ENCODE data around the gene GREM1.

Gene GREM1

DNA sequence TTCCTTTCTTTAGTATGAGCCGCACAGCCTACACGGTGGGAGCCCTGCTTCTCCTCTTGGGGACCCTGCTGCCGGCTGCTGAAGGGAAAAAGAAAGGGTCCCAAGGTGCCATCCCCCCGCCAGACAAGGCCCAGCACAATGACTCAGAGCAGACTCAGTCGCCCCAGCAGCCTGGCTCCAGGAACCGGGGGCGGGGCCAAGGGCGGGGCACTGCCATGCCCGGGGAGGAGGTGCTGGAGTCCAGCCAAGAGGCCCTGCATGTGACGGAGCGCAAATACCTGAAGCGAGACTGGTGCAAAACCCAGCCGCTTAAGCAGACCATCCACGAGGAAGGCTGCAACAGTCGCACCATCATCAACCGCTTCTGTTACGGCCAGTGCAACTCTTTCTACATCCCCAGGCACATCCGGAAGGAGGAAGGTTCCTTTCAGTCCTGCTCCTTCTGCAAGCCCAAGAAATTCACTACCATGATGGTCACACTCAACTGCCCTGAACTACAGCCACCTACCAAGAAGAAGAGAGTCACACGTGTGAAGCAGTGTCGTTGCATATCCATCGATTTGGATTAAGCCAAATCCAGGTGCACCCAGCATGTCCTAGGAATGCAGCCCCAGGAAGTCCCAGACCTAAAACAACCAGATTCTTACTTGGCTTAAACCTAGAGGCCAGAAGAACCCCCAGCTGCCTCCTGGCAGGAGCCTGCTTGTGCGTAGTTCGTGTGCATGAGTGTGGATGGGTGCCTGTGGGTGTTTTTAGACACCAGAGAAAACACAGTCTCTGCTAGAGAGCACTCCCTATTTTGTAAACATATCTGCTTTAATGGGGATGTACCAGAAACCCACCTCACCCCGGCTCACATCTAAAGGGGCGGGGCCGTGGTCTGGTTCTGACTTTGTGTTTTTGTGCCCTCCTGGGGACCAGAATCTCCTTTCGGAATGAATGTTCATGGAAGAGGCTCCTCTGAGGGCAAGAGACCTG, 13.2 kb downstream of the GREM1 start:
- no peak for DNase-seq (ENCODE audit: low read depth in 2 of 2, low spot score in 1 of 2)

DNA sequence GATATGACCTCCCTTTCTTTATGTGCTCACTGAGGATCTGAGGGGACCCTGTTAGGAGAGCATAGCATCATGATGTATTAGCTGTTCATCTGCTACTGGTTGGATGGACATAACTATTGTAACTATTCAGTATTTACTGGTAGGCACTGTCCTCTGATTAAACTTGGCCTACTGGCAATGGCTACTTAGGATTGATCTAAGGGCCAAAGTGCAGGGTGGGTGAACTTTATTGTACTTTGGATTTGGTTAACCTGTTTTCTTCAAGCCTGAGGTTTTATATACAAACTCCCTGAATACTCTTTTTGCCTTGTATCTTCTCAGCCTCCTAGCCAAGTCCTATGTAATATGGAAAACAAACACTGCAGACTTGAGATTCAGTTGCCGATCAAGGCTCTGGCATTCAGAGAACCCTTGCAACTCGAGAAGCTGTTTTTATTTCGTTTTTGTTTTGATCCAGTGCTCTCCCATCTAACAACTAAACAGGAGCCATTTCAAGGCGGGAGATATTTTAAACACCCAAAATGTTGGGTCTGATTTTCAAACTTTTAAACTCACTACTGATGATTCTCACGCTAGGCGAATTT, 14.9 kb downstream of the GREM1 start:
- DNase-seq (ENCODE audit: low read depth in 2 of 2, low spot score in 1 of 2) = no peak

DNA sequence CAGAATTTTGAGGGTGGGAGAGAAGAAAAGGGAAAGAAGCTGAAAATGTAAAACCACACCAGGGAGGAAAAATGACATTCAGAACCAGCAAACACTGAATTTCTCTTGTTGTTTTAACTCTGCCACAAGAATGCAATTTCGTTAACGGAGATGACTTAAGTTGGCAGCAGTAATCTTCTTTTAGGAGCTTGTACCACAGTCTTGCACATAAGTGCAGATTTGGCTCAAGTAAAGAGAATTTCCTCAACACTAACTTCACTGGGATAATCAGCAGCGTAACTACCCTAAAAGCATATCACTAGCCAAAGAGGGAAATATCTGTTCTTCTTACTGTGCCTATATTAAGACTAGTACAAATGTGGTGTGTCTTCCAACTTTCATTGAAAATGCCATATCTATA, 15.5 kb downstream of the GREM1 start:
- DNase-seq (ENCODE audit: low read depth in 2 of 2, low spot score in 1 of 2) = no peak

DNA sequence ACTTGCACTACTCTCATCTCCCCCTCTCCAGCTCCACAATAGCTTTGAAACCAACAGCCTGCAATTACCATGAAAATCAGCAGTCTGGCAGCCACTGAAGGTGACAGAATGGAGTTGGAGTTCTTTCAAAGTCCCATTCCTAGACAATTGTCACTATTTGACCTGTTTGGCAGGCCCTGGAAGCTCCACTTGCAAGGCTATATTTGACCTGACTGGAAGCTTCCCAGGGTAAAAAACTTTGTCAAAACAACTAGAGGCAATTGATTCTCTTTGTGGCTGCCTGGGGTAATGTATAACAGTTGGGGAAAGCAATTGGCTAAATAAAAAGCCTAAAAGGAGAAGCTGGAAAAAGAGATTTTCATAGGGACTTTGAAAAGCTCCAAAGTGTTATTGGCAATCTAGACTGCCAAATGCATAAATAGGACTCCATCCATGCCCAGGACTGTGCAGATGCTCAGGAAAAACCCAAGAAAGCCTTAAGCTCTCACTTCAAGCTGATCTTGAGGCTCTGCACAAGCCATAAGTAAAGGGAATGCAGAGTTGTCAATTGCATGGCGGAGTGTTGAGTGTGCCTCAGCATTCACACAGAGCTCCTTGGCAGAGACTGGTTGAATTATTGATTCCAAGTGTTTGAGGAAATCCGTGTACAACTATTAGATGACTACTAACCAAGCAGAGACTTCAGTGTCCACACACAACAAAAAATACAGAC, 18.3 kb downstream of the GREM1 start:
- DNase-seq (ENCODE audit: low read depth in 2 of 2, low spot score in 1 of 2) = no peak

DNA sequence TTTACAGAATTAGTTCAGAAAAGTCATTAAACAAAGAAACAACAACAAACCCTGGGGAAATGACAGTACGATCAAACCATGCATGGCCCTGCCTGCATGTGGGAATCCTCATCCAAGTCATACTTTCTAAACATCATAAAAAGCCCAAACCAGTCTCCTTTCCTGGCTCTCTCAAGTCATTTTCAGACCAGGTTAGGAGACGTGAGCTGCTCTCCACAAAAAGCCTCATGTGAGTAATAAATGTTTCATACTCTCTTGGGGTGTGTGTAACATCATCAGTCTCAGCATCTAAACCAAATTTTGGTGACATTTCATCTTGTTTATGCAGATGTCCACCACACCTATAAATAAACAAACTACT, 18.9 kb downstream of the GREM1 start:
- no peak for DNase-seq (ENCODE audit: low read depth in 2 of 2, low spot score in 1 of 2)

DNA sequence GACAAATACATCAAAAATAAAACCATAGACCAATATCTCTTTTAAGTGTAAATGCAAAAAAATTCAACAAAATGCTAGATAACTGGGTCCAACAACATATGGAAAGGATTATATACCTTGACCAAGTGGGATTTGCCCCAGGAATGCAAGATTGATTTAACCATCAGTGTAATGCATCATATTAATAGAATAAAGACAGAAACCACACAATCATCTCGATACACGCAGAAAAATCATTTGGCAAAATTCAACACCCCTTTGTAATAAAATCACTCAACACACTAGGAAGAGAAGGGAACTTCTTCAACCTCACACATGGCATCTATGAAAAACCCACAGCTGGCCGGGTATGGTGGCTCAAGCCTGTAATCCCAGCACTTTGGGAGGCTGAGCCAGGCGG, 19.5 kb downstream of the GREM1 start:
- DNase-seq (ENCODE audit: low read depth in 2 of 2, low spot score in 1 of 2) = no peak

DNA sequence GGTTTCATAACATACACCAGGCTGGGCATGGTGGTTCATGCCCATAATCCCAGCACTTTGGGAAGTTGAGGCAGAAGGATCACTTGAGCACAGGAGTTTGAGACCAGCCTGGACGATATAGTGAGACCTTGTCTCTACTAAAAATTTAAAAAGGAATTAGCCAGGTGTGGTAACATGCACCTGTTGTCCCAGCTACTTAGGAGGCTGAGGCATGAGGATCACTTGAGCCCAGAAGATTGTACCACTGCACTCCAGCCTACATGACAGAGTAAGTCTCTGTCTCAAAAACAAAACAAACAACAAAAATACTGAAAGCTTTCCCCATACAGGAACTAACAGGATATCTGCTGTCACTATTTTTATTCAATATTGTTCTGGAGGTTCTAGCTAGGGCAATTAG, 20.9 kb downstream of the GREM1 start:
- DNase-seq (ENCODE audit: low read depth in 2 of 2, low spot score in 1 of 2) = no peak

DNA sequence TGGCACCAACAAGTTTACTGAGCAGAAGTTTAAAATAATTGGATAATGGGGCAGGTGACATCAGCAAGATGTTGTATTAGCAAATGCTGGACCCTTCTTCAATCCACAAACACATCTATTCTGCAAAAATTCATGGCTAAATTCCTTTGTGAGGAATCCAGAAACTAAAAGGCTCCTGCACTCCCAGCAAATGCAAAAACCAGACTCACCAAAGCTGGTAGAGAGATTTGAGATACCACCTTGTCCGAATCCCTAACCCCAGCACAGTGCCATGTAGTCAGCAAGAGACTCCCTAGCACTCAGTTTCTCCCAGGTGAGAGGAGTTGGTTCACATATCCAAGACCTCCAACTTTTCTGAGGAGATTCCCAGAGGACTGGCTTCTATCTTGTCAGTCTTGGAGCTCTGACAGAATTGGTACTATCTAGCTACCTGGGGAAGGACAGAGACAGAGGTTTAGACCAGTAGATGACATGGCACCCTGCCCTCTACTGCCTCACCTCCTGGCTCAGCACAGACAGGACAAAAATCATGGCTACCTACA, 21.8 kb downstream of the GREM1 start:
- no peak for DNase-seq (ENCODE audit: low read depth in 2 of 2, low spot score in 1 of 2)

DNA sequence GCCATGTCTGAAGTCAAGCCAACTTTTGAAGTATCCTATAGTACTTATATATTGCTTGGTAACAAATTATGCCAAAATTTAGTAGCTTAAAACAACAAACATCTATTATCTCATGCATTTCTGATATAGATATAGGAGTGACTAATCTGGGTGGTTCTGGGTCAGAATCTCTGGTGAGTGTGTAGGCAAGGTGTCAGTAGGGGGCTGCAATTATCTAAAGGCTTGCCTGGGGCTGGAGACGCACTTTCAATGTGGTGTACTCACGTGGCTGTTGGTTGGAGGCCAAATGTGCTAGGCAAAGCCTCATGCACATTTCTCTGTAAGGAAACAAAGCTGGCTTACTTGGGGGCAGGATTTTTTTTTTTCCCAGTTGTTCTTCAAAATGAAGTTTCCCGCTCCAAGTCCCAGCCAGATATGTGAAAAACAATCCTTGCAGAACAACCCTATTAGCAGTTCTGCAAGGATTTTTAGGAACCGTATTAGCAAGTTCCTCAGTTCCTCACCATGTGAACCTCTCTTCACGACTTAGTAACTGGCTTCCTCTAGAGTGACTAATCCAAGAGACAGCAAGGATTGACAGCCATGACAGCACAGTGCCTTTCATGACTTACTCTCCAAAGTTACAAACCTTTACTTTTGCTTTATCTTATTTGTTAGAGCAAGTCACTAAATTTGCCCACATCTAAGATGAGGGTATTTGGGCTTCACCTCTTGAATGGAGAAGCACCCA, 25.8 kb downstream of the GREM1 start:
- DNase-seq (ENCODE audit: low read depth in 2 of 2, low spot score in 1 of 2) = no peak

DNA sequence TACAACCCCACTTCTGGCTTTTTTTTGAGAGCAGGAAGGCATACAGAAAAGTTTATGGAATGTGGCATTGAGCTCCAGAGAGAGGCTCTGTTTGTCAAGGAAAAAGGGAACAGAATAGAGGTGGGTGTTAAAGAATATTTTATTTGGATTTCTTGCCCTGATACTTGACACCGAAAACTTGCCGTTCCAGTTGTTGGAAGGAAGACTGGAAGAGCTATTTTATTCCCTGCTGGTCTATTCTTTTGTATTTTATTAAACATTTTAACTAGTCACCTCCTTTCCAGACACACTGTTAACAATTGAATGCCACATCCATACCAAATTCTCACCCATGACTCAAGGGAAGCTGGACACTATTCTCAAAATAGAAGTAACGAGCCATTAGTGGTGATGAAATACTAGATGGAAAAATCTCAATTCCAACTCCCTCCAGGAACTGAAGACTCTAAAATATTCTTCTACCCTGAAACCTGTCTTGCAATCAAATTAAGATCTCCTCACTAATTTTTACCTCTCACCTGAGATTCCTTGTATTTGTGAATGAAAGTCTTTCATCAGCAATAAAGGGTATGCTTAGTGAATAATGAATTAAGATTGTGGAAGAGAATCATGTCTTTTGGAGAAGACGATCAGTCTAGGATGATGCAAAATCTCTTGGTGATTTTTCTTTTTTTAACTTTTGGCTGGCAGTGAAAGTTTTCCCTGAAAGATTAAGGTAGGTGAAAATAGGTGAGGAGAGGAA, 28.5 kb downstream of the GREM1 start:
- no peak for DNase-seq (ENCODE audit: low read depth in 2 of 2, low spot score in 1 of 2)

DNA sequence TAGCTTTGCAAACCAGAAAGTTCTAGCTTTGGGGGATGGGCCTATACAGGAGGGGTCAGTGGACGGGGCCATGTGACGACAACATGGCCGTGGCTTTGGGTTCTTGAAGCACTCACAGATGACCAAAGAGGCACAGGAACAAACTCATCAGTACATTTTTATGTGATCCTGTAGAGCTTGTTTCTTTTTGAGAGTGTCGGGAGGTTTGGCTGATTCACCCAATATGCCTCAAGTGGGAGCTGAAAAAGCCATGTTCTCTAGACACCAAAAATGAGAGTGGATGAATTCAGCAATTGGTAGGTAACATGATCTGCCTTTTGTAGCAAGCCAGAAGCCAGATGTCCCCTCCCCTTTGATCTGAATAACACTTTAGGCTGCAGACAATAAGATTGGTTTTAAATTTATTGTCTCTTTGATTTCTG, 30.1 kb downstream of the GREM1 start:
- no peak for DNase-seq (ENCODE audit: low read depth in 2 of 2, low spot score in 1 of 2)

DNA sequence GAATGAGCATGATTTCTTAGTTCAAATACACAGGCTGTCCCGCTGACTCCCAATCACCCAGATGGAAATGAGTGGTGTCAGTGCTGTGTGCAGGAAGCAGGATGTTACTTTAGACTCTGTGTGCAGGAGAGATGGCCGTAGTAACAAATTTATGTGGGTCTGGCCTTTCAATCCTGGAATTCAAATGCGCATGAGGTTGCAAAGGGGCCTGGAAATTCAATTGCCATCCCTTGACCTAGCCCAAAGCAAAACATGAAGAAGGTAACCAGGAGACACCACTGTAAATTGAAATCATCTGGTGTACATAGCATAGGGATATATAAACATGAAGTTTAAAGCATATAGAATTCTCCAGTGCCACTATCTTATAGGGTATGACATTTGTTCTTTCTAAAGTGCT, 33.2 kb downstream of the GREM1 start:
- DNase-seq (ENCODE audit: low read depth in 2 of 2, low spot score in 1 of 2) = no peak

DNA sequence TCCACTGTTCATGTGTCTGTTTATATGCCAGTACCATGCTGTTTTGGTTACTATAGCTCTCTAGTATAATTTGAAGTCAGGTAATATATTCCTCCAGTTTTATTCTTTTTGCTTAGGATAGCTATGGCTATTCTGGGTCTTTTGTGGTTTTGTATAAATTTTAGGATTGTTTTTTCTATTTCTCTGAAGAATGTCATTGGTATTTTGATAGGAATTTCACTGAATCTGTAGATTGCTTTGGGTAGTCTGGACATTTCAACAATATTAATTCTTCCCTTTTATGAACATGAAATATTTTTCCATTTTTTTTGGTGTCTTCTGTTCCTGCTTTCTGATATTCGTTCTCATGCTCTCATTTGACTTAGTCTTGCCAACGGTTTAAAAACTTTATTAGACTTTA, 39.6 kb downstream of the GREM1 start:
- no peak for DNase-seq (ENCODE audit: low read depth in 2 of 2, low spot score in 1 of 2)

DNA sequence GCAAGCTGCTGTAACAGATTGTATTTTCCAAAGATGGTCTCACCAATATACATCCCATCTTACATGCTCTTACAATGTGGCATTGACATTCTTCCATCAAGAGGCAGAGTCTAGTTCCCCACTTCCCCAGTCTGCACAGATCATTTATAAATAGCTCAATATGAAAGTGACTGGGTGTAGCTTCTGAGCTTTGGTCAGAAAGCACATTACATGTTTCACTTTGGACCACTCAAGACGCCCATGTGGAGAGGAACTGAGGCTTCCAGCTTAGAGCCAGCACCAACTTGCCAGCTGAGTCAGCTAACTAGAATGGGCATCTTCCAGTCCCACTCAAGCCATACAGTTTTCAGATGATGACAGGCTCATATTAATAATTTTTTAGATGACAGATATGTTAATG, 45.5 kb downstream of the GREM1 start:
- DNase-seq (ENCODE audit: low read depth in 2 of 2, low spot score in 1 of 2) = no peak

DNA sequence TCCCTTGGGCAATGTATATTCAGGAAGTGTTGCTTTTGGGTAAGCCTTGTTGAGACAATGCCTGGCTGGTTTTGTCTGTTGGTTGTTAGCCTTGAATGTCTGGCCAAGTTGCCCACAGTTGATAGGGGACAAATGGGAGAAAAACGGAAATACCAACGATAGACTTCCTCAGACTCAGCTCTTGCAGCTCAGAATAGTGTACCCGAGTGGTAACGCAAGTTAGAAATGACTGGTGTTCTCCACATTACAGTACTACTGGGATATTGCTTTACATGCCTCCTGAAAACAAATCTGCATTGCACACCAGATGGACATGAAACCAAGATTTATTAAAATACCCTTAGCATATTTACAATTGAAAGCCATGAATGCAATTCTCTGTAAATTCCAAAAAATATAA, 47.4 kb downstream of the GREM1 start:
- DNase-seq (ENCODE audit: low read depth in 2 of 2, low spot score in 1 of 2) = no peak

DNA sequence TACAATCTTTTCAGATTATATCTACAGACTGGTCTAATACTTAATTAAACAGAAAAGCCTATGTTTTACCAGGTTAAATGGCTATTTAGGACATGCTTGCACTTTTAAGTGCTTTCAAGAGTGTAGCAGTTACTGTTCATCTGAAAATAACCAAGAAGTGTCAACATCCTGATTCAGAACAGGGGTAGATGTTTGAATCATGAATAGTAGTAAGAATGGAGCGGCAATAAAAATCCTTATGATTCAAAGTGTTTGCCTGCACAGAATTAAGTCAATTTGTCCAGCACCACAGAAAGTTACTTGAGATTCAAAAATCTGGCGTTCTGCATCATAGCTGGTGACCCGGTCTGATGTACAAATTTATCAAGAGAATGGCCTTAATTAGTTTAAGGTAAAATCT, 48.3 kb downstream of the GREM1 start:
- no peak for DNase-seq (ENCODE audit: low read depth in 2 of 2, low spot score in 1 of 2)

DNA sequence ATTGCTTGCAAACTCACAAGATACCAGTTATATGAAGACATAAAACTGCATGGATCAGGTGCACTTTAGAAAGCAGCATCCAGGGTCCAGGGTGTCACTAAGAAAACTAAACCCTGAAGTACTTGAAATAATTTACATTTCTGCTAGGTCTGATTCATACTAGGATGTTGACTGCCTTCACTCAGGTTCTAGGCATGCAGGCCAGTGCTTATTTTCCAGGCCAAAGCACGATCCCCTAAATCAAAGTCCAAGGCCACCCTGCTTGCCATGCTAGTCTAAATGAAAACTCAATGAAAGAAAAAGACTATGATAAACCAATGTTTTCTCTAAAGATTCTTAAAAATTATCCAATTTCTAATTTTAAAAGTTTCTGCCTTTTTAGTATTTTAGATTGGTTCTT, 49.4 kb downstream of the GREM1 start:
- DNase-seq (ENCODE audit: low read depth in 2 of 2, low spot score in 1 of 2) = no peak

DNA sequence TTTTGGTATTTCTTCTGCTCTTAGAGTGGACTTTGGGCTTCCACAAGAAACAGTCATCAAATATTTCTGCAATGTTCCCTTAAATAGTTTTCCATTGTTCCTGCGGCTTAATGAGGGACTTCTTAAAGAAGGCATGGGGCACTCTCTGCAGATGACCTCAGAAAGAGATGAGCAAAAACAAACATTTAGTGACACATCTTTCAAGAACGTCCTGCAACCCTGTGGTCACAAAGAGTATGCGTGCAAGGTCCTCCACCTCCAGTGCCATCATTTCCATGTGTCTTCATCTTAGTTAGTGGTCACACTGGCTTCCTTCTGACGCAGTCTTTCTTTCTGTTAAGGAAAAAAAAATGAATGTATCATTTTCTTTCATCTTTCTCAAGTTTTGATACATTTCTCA, 56.2 kb downstream of the GREM1 start:
- no peak for DNase-seq (ENCODE audit: low read depth in 2 of 2, low spot score in 1 of 2)

DNA sequence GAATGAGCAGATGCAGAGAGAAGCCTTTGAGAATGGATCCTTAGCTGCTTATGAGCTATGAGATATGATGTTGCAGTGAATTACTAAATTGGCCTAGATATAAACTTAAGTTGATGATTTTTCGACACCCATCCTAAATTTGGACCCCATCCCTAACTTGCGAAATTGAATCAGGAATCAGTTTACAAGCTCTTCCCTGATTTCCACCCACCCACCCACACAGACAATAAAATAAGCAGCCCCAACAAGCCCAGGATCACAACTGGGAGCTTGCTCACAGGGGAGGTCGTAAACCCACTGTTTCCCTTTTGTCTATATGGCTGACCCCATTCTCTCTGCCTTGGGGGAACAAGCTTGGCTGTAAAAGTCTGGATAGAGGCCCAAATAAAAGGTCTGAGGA, 57.3 kb downstream of the GREM1 start:
- no peak for DNase-seq (ENCODE audit: low read depth in 2 of 2, low spot score in 1 of 2)

DNA sequence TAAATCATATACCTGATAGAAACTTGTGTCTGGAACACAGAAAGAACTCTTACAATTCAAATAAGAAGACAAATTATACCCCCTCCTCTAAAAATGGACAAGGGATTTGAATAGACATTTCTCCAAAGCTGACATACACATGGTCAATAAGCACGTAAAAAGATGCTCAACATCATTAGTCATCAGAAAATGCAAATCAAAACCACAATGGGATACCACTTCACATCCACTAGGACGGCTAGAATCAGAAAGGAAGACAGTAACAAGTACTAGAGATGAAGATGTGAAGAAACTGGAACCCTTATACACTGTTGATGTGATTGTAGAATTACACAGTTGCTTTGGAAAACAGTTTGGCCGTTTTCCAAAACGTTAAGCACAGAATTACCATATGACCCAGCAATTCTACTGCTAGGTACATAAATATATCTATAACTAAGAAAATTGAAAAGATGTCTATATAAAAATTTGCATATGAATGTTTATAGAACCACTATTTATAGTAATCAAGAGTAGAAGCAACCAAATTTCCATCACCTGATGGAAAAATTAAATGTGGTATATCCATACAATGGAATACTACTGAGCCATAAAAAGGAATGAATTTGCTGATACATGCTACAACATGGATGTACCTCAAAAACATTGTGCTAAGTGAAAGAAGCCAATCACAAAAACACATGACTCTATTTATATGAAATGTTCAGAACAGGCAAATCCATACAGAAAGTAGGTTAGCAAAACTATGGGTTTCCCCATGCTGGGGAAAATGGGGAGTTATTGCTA, 60.8 kb downstream of the GREM1 start:
- no peak for DNase-seq (ENCODE audit: low read depth in 2 of 2, low spot score in 1 of 2)

All from stimulated activated CD8-positive, alpha-beta memory T cell treated with anti-CD3 and anti-CD28 coated beads, Interleukin-4, amount 100 ng/mL, for 4 hours (primary cell).